Measurements from ENCODE around the gene LIMS1. TPM values are rescaled to one million over a fixed set of nuclear protein-coding genes. Genes with fewer than 3 reads are reported as not detected.
A peak's percentile ranks its signal among the peaks of the same experiment; 100 is the strongest.
"Not testable (repeated sequence)": the region's sequence is repeated elsewhere in the genome, so short reads cannot be mapped to it uniquely, and the experiment has no call there.

LIMS1 gene
- total and polyA plus RNA-seq, 2 donors = 27.1 to 28.5 TPM

DNA sequence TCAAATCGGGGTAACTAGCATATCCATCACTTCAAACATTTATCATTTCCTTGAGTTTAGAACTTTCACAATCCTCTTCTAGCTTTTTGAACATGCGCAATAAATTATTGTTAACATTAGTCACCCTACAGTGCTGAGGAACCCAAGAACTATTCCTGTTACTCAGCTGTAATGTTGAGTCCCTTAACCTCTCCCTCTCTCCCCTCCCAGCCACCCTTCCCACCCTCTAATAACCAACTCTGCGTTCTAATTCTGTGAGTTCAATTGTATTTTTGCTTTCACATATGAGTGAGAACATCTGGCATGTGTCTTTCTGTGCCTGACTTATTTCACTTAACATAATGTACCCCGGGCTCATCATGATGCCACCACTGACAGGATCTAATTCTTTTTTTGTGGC is 106.5 kb downstream of the LIMS1 start:
- H3K4me1 ChIP-seq (ENCODE audit: control insufficient read depth in 2 of 2, insufficient read depth in 2 of 2, low read length in 2 of 2) = peaks cover 0 to 6% of the 10 kb centered on the region in 2 donors
- H3K27ac ChIP-seq (ENCODE audit: low read depth in 1 of 2, low read length in 1 of 2) = no peak overlapping the region

DNA sequence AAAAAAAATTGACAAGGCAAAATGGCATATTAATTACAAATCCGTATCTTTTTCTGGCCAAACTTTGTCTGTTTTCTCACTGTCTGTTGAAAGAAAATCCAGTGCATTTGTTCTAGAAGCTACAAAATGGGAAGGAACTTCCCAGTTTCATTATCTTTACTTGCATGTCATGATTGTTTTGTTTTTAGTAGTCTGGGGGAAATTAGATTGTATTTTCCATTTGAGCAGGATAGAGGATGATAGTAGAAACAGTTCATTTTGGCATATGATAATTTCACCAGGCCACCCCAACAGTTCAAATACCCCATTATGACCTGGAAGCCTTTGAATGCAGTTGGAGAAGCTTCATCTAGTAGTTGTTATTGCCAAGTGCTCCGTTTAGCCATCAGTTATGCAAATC is 107.5 kb downstream of the LIMS1 start:
- Histone ChIP-seq H3K9me3 (ENCODE audit: control insufficient read depth in 2 of 2, insufficient read depth in 1 of 2, low read length in 1 of 2) (peaks cover 0 to 6% of the 10 kb centered on the region in 2 donors), H3K4me1 (ENCODE audit: control insufficient read depth in 2 of 2, insufficient read depth in 2 of 2, low read length in 2 of 2) (no peaks in the 10 kb centered on the region), H3K36me3 (ENCODE audit: control insufficient read depth in 2 of 2, insufficient read depth in 2 of 2, low read length in 1 of 2) (no peaks in the 10 kb centered on the region), H3K27me3 (ENCODE audit: control insufficient read depth in 2 of 2, insufficient read depth in 1 of 2, low read length in 1 of 2) (no peaks in the 10 kb centered on the region), H3K27ac (ENCODE audit: low read depth in 1 of 2, low read length in 1 of 2) (no peak overlapping the region), H3K4me3 (ENCODE audit: low read length in 2 of 2) (no peak overlapping the region)
- 92% methylated on average over 2 of the region's 2 CpGs for WGBS
- no peak for DNase-seq (ENCODE audit: low read depth in 6 of 9, low spot score in 9 of 9)

More for the DNA sequence above, 106.5 kb downstream of the LIMS1 start:
- Histone ChIP-seq H3K36me3 (ENCODE audit: control insufficient read depth in 2 of 2, insufficient read depth in 2 of 2, low read length in 1 of 2) (no peaks in the 10 kb centered on the region), H3K27me3 (ENCODE audit: control insufficient read depth in 2 of 2, insufficient read depth in 1 of 2, low read length in 1 of 2) (no peaks in the 10 kb centered on the region), H3K9me3 (ENCODE audit: control insufficient read depth in 2 of 2, insufficient read depth in 1 of 2, low read length in 1 of 2) (peaks cover 0 to 6% of the 10 kb centered on the region in 2 donors), H3K4me3 (ENCODE audit: low read length in 2 of 2) (no peak overlapping the region)
- WGBS = 73% methylated on average over 4 of the region's 4 CpGs
- DNase-seq (ENCODE audit: low read depth in 6 of 9, low spot score in 9 of 9) = no peak

DNA sequence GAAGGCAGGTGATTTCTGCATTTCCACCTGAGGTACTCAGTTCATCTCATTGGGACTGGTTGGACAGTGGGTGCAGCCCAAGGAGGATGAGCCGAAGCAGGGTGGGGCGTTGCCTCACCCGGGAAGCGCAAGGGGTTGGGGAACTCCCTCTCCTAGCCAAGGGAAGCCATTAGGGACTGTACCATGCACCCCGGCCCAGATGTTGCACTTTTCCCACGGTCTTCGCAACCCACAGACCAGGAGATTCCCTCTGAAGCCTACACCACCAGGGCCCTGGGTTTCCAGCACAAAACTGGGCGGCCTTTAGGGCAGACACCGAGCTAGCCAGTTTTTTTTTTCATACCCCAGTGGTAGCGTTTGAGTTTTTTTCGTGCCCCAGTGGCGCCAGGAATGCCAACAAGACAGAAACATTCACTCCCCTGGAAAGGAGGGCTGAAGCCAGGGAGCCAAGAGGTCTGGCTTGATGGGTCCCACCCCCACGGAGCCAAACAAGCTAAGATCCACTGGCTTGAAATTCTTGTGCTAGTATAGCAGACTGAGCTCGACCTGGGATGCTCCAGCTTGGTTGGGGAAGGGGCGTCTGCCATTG is 109.1 kb downstream of the LIMS1 start:
- Histone ChIP-seq H3K4me1 (ENCODE audit: control insufficient read depth in 2 of 2, insufficient read depth in 2 of 2, low read length in 2 of 2) (no peaks in the 10 kb centered on the region), H3K36me3 (ENCODE audit: control insufficient read depth in 2 of 2, insufficient read depth in 2 of 2, low read length in 1 of 2) (no peaks in the 10 kb centered on the region), H3K9me3 (ENCODE audit: control insufficient read depth in 2 of 2, insufficient read depth in 1 of 2, low read length in 1 of 2) (peaks cover 0 to 6% of the 10 kb centered on the region in 2 donors), H3K27me3 (ENCODE audit: control insufficient read depth in 2 of 2, insufficient read depth in 1 of 2, low read length in 1 of 2) (no peaks in the 10 kb centered on the region), H3K27ac (ENCODE audit: low read depth in 1 of 2, low read length in 1 of 2) (no peak overlapping the region), H3K4me3 (ENCODE audit: low read length in 2 of 2) (no peak overlapping the region)
- DNase-seq (ENCODE audit: low read depth in 6 of 9, low spot score in 9 of 9) = no peak
- 93% methylated on average over 15 of the region's 15 CpGs for WGBS

DNA sequence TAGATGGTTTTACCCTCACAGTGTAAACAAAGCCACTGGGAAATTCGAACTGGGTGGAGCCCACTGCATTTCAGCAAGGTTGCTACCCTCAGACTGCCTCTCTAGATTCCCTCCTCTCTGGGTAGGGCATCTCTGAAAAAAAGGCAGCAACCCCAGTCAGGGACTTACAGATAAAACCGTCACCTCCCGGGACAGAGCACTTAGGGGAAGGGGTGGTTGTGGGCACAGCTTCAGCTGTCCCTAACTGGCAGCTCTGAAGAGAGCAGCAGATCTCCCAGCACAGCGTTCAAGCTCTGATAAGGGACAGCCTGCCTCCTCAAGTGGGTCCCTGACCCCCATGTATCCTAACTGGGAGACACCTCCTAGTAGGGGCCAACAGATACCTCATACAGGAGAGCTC is 109.6 kb downstream of the LIMS1 start:
- H3K4me1 ChIP-seq (ENCODE audit: control insufficient read depth in 2 of 2, insufficient read depth in 2 of 2, low read length in 2 of 2); H3K4me3 ChIP-seq (ENCODE audit: low read length in 2 of 2): not testable (repeated sequence)
- WGBS = 96% methylated on average over 4 of the region's 4 CpGs

DNA sequence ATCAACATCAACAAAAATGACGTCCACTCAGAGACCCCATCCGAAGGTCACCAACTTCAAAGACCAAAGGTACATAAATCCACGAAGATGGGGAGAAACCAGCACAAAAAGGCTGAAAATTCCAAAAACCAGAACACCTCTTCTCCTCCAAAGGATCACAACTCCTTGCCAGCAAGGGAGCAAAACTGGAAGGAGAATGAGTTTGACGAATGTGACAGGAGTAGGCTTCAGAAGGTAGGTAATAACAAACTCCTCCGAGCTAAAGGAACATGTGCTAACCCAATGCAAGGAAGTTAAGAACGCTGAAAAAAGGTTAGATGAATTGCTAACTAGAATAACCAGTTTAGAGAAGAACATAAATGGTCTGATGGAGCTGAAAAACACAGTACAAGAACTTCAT is 110.2 kb downstream of the LIMS1 start:
- not testable (repeated sequence) for H3K27ac ChIP-seq (ENCODE audit: low read depth in 1 of 2, low read length in 1 of 2); H3K36me3 ChIP-seq (ENCODE audit: control insufficient read depth in 2 of 2, insufficient read depth in 2 of 2, low read length in 1 of 2); H3K4me1 ChIP-seq (ENCODE audit: control insufficient read depth in 2 of 2, insufficient read depth in 2 of 2, low read length in 2 of 2); H3K27me3 ChIP-seq (ENCODE audit: control insufficient read depth in 2 of 2, insufficient read depth in 1 of 2, low read length in 1 of 2); H3K4me3 ChIP-seq (ENCODE audit: low read length in 2 of 2); H3K9me3 ChIP-seq (ENCODE audit: control insufficient read depth in 2 of 2, insufficient read depth in 1 of 2, low read length in 1 of 2); DNase-seq (ENCODE audit: low read depth in 6 of 9, low spot score in 9 of 9)
- 98% methylated on average over 6 of the region's 6 CpGs for WGBS

More for the DNA sequence above, 109.6 kb downstream of the LIMS1 start:
- H3K36me3 ChIP-seq (ENCODE audit: control insufficient read depth in 2 of 2, insufficient read depth in 2 of 2, low read length in 1 of 2); H3K27me3 ChIP-seq (ENCODE audit: control insufficient read depth in 2 of 2, insufficient read depth in 1 of 2, low read length in 1 of 2); DNase-seq (ENCODE audit: low read depth in 6 of 9, low spot score in 9 of 9); H3K27ac ChIP-seq (ENCODE audit: low read depth in 1 of 2, low read length in 1 of 2); H3K9me3 ChIP-seq (ENCODE audit: control insufficient read depth in 2 of 2, insufficient read depth in 1 of 2, low read length in 1 of 2): not testable (repeated sequence)

DNA sequence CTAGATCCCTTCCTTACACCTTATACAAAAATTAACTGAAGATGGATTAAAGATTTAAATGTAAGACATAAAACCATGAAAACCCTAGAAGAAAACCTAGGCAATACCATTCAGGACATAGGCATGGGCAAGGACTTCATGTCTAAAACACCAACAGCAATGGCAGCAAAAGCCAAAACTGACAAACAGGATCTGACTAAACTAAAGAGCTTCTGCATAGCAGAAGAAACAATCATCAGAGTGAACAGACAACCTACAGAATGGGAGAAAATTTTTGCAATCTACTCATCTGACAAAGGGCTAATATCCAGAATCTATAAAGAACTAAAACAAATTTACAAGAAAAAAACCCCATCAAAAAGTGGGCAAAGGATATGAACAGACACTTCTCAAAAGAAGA is 114.5 kb downstream of the LIMS1 start:
- H3K4me1 ChIP-seq (ENCODE audit: control insufficient read depth in 2 of 2, insufficient read depth in 2 of 2, low read length in 2 of 2) = peaks cover 0 to 13% of the 10 kb centered on the region in 2 donors
- not testable (repeated sequence) for H3K27me3 ChIP-seq (ENCODE audit: control insufficient read depth in 2 of 2, insufficient read depth in 1 of 2, low read length in 1 of 2)

DNA sequence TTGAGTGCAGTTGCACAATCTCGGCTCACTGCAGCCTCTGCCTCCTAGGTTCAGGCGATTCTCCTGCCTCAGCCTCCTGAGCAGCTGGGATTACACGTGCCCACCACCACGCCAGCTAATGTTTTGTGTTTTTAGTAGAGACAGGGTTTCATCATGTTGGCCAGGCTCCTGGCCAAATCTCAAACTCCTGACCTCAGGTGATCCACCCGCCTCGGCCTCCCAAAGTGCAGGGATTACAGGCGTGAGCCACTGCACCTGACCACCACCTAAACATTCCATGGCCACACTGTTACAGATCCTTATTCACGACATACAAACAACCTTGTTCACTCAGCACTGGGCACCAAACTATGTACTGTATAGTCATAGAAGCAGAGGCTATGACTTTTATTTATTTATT is 116.2 kb downstream of the LIMS1 start:
- not testable (repeated sequence) for DNase-seq (ENCODE audit: low read depth in 6 of 9, low spot score in 9 of 9); H3K27ac ChIP-seq (ENCODE audit: low read depth in 1 of 2, low read length in 1 of 2); H3K9me3 ChIP-seq (ENCODE audit: control insufficient read depth in 2 of 2, insufficient read depth in 1 of 2, low read length in 1 of 2); H3K36me3 ChIP-seq (ENCODE audit: control insufficient read depth in 2 of 2, insufficient read depth in 2 of 2, low read length in 1 of 2); H3K27me3 ChIP-seq (ENCODE audit: control insufficient read depth in 2 of 2, insufficient read depth in 1 of 2, low read length in 1 of 2); H3K4me3 ChIP-seq (ENCODE audit: low read length in 2 of 2)
- 97% methylated on average over 8 of the region's 8 CpGs for WGBS
- H3K4me1 ChIP-seq (ENCODE audit: control insufficient read depth in 2 of 2, insufficient read depth in 2 of 2, low read length in 2 of 2) = peaks cover 0 to 13% of the 10 kb centered on the region in 2 donors

More for the DNA sequence above, 114.5 kb downstream of the LIMS1 start:
- not testable (repeated sequence) for H3K9me3 ChIP-seq (ENCODE audit: control insufficient read depth in 2 of 2, insufficient read depth in 1 of 2, low read length in 1 of 2); H3K36me3 ChIP-seq (ENCODE audit: control insufficient read depth in 2 of 2, insufficient read depth in 2 of 2, low read length in 1 of 2); H3K27ac ChIP-seq (ENCODE audit: low read depth in 1 of 2, low read length in 1 of 2); H3K4me3 ChIP-seq (ENCODE audit: low read length in 2 of 2); DNase-seq (ENCODE audit: low read depth in 6 of 9, low spot score in 9 of 9)

DNA sequence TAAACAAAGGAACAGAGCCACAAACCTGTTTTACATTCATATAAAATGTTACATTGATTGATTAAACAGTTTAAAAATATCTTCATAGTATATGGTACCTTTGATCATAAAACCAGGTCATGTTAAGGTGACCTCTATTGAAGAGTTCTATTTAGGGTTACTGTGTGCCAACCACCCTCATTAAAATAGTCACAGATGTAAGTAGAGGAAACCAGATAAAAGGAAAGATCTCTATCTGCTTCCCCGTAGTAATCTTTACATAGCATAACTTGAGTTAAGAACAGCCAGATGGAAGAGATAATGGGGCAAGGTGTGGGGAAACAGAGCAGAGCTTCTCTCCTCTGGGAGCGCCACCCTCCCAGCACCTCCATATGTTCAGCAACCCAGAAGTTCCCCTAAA is 117.2 kb downstream of the LIMS1 start:
- not testable (repeated sequence) for H3K4me3 ChIP-seq (ENCODE audit: low read length in 2 of 2); H3K36me3 ChIP-seq (ENCODE audit: control insufficient read depth in 2 of 2, insufficient read depth in 2 of 2, low read length in 1 of 2); H3K27ac ChIP-seq (ENCODE audit: low read depth in 1 of 2, low read length in 1 of 2); H3K9me3 ChIP-seq (ENCODE audit: control insufficient read depth in 2 of 2, insufficient read depth in 1 of 2, low read length in 1 of 2); H3K27me3 ChIP-seq (ENCODE audit: control insufficient read depth in 2 of 2, insufficient read depth in 1 of 2, low read length in 1 of 2); DNase-seq (ENCODE audit: low read depth in 6 of 9, low spot score in 9 of 9)
- 0% methylated on average over 1 of the region's 2 CpGs for WGBS
- H3K4me1 ChIP-seq (ENCODE audit: control insufficient read depth in 2 of 2, insufficient read depth in 2 of 2, low read length in 2 of 2) = peaks cover 0 to 13% of the 10 kb centered on the region in 2 donors

DNA sequence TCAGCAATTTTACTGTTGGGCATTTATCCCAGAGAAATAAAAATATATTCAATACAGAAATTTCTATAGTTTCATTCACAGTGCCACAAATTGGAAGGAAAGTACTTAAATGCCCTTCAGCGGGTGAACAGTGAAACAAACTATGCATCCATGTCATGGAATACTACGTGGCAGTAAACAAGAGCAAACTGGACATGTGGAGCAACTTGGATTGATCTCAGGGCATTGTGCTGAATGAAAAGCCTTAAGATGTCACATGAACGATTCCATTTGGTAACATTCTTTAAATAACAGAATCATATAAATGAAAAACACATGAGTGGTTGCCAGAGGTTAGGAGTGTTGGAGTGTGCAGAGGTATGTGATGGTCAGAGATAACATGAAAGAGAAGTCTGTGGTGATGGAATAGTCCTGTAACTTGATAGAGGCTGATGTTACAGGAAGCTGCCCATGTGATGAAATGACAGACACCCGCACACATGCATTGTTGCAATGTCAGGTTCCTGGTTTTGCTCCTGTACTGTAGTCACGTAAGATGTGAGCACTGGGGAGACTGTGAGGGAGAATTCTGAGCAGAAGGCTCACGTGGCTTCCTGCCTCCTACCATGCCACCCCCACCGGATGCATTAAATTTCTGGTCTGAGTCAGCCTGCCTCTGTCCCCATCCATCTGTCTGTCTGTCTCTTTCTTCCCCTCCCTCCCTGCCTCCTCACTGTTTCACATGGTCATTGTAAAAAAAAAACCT is 118.1 kb downstream of the LIMS1 start:
- Histone ChIP-seq H3K4me1 (ENCODE audit: control insufficient read depth in 2 of 2, insufficient read depth in 2 of 2, low read length in 2 of 2) (peaks cover 0 to 13% of the 10 kb centered on the region in 2 donors), H3K27ac (ENCODE audit: low read depth in 1 of 2, low read length in 1 of 2) (peak overlapping the region in 1 of 2 donors; percentile 14)
- H3K4me3 ChIP-seq (ENCODE audit: low read length in 2 of 2); H3K9me3 ChIP-seq (ENCODE audit: control insufficient read depth in 2 of 2, insufficient read depth in 1 of 2, low read length in 1 of 2); H3K36me3 ChIP-seq (ENCODE audit: control insufficient read depth in 2 of 2, insufficient read depth in 2 of 2, low read length in 1 of 2); H3K27me3 ChIP-seq (ENCODE audit: control insufficient read depth in 2 of 2, insufficient read depth in 1 of 2, low read length in 1 of 2): not testable (repeated sequence)
- DNase-seq (ENCODE audit: low read depth in 6 of 9, low spot score in 9 of 9) = peak in 5 of 9 donors; percentile 19 to 66 (median 37)
- WGBS = 18% methylated on average over 7 of the region's 7 CpGs

Measured in thymus (tissue), 11 donors.